Activated CD8-positive, alpha-beta memory T cell treated with anti-CD3 and anti-CD28 coated beads, Interleukin-2, amount 50 U/mL, for 24 hours (primary cell): ENCODE data around the gene SPIRE1.
"Not testable (repeated sequence)": the region's sequence is repeated elsewhere in the genome, so short reads cannot be mapped to it uniquely, and the experiment has no call there.

Source experiments
- DNase-seq: peaks from one replicate; pipeline ENCODE4 v3.0.0-alpha.2; 2020; ENCODE audit errors: extremely low read depth

The SPIRE1 gene

DNA sequence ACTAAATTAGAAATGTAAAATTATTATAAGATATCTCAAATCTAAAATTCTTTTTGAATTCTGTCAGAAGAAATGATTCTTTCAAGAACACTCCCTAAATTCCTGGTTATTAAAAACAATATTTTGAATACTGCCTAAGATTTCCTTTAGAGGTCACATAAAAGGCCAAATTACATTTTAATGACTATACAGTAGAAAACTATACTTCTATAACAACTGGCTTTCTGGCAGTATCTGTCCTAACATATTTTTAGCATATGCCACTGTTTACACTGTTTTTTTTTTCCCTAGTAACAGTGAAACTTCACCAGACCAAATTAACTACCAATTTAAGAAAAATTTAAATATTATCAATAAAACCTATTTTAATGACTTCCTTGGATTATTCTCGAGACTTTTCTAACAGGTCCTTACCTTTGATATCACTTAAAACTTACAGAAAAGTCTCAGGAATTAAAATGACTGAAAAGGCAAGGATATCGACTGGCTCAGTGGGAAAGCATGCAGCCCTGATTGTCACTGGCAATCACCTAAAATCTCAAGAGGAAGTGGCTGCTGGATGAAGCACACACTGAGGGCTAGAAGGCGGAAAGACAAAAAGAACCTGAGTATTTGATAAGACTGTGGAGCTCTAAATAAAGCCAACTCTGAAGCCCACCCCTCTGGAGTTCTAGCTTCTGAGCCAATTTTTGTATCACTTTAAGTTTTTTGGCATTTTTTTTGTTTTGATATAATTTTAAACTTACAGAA, 59.6 kb downstream of the SPIRE1 start:
- no peak for DNase-seq

DNA sequence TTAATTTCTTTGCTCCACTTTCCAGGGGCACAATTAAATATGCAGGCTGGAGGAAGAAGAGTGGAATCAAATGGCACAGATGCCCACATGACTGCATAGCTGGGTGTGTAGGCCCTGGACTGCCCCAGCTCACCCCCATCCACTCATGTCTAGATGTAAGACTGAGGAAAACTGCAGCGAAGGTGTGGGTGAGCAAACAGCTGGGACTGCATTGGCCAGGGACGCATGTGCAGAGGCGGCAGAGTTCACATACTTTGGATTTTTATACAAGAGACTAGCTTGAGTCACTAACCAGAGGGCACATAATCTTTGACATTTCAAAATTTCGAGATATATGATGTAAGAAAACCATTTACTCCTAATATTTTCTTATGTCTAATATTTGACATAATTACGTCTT, 60.1 kb downstream of the SPIRE1 start:
- no peak for DNase-seq

DNA sequence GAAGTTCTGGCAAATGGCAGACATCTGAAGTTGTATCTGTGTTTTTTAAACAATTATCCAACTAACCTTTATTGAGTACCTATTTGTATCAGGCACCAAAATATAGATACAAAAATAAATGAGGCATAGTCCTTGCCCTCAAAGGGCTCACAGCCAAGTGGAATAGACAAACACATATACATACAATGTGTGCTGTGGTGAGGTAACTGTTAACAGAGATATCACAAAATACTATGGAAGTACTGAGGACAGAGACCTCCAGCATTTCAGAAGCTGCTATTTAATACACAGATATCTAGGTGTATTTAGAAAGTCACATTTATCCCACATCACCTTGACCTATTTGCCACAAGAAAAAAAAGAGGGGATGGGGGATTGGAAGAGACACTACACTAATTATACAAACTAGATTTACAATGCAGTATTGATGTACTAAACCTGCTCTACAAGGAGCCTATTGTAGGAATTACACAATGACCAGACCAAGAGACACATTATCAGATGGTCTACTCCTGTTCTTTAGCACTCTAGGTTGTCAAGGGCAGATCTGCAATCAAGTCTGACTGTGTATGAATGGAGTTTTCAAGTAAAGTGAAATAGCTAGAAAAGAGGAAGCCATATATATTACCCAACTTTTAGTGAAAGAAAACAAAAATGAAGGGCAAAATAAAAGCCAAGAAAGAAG, 62.2 kb downstream of the SPIRE1 start:
- no peak for DNase-seq

DNA sequence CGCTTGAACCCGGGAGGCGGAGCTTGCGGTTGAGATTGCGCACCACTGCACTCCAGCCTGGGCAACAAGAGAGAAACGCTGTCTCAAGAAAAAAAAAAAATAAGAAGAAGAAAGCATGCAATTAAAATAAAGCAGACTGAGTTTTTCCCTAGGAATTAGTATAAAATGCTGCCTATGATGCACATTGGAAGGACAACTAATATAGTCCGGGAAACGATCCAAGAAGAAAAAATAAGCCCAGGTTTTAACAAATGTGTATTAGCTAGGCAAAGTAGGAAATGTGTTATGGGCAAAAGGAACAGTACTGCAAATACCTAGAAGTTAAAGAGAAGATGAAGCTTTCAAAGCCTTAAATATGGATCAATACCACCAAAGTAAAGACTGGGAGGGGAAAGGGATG, 64.0 kb downstream of the SPIRE1 start:
- DNase-seq, result no peak

DNA sequence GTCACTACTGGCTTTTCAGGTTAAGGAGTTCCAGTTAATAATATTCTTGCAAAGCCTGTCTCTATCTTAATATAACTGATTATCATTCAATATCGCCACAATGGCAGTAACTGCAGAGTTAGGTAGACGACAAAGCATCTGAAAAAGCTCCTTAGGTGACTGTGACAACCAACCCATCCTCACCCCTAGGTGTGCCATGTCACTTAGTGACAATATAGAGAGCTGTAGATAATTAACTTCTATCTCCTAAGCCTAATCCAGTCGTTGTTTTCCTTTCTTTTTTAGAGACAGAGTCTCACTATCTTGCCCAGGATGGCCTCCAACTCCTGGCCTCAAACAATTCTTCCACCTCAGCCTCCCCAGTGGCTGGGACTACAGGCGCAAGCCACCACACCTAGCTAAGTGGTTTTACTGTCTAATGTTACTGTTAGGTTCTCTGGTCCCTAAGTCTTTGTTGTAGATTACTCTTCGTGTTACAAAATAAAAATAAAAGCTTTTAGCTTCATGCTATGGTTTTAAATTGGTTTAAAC, 65.2 kb downstream of the SPIRE1 start:
- no peak for DNase-seq

DNA sequence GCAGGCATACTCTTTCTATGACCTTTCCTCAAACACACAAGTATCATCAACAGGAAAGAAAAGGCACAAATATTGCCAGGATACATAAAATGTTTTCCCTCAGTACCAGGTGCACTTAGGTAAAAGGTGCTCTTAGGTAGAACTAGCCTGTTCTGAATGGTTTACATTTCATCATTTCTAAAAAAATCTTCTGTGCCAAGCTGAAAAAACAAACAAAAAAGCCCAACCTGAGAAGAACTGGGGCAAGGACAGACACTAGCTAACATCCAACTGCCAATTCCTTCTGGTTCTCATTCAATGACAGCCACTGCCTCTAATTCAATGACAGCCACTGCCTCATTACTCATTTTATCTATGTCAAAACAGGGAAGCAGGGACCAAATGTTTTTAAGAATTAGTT, 68.5 kb downstream of the SPIRE1 start:
- DNase-seq, result no peak

DNA sequence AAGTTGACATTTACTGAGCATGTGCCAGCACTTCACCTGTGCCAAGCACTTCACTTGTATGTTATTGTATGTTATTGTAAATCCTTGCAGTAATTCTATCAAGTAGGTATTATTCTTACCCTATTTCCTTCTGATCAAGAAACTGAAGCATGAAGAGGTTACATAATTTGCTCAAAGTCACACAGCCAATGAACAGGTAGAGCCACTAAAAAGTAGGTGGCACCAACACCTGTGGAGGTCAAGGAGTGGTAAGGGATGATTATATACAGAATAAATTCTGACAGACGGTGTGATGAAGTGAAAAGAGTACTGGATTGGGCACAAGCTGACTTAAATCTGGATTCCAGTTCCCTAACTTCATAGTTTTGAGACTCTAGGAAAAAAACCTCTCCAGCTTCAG, 71.0 kb downstream of the SPIRE1 start:
- DNase-seq, result no peak

DNA sequence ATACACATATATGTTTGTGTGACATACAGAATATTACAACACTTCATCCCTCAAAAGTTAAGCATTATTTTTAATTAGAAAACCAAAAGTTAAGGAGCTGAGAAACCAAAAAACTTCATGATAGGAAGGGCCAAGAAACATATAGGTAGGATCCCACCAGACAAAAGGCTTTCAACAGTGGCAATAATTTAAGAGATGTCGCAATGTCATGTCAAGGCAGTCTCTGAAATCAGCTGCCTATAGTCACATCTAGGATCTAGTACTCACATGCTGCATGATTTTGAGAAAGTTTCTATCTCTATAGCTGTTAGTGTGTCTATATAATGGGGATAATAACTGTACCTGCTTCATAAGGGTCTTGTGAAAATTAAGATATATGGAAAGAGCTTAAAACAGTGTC, 72.7 kb downstream of the SPIRE1 start:
- no peak for DNase-seq

DNA sequence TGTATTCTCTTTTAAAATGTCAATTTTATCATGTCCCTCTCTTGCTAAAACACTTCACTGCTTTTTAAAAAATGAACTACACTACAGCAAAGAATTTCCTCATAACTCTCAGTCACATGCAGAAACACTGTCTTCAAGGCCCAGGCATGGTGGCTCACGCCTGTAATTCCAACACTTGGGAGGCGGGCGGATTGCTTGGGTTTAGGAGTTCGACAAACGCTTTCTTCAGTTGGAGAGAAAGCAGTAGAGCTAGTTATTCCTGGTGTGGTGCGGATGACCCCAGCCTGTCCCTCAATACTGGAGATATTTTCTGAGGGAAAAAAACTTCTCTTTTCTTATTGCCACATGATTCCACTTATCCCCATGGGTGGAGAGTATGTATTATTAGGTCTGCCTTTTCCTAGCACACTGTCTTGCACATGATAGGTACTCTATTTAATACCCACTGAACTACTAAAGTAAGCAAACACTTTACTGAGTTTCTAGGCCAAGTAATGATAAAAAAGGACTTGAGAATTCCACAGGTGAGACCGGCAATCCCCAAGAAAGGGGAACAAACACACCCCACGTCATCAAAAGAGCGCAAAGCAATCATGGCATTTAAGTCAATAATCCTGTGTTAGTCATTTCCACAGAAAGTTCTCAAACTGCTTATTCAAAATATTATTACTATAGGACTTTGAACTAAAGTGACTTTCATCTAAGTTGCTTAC, 77.1 kb downstream of the SPIRE1 start:
- no peak for DNase-seq

DNA sequence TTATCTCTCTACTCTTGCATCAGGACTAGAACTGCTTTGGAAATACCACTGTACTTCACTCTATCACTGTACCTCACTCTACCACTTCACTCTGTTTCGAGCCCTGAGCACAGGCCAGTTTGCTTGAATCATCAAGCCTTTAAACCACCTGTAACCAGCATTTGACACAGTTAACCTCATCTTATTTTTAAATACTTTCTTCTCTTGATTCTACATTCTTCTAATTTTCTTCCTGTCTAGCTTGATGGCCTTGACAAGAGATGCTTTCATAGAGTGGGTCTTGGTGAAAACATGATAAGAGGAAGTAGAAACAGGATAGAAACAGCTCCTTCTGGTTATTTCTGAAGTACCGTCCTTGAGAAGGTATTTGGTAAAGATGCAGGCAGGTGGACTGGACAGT, 78.1 kb downstream of the SPIRE1 start:
- DNase-seq, result no peak

DNA sequence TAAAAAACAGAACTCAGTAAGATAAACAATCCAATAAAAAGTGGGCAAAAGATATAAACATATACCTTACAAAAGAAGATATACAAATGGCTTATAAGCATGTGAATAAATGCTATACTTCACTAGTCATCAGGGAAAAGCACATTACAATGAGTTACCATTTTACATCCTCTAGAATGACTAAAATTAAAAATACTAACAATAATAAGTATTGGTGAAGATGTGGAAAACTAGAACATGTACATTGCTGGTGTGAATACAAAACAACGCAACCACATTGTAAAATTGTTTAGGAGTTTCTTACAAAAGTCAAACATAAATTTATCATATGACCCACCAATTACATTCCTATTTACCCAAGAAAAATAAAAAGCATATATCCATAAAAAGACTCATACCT, 80.1 kb downstream of the SPIRE1 start:
- DNase-seq, result no peak

DNA sequence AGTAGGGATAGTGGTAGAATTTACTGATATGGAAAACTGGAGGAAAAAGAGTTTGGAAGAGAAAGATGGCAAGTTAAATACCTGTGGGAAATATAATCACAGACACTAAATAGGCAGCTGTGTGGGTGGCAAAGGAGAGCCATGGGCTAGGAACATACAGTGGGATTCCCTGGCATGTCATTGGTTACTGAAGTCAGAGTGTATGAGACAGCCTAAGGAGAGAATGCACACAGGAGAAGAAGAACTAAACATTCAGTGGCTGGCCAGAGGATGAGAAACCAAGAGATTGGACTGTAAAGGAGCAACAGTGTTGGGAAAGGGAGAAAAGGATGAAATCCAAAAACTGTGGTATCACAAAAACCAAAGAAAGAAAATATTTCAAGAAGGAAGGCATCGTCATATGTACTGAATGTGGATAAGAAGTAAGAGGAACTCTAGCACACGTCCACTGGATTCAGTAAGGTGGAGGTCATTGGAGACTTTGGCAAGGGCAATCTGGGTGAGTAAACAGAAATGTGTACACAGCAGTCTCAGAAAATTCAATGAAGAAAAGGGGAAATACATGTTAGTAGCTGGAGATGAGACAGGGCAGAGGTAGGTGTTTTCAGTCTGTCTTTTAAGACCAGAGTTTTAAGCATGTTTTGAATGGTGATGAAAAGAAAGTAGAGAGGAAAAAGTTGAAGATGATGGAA, 83.3 kb downstream of the SPIRE1 start:
- DNase-seq, result no peak

DNA sequence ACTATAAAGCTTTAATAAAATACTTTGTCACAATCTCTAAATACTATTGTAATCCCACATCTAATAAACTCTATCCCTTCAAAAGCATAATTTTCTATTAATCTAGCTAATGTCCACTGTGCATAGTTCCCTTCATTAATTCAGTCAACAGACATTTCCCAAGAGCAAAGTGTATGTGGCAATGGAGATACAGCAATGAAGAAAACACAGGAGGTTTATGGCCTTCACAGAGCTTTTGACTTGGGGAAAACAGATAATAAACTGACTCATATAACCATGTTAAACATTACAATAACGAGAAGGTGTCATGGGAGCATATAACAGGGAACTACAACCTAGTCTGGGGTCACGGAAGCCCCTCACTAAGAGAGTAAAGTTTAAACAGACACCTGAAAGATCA, 86.3 kb downstream of the SPIRE1 start:
- DNase-seq, result no peak

DNA sequence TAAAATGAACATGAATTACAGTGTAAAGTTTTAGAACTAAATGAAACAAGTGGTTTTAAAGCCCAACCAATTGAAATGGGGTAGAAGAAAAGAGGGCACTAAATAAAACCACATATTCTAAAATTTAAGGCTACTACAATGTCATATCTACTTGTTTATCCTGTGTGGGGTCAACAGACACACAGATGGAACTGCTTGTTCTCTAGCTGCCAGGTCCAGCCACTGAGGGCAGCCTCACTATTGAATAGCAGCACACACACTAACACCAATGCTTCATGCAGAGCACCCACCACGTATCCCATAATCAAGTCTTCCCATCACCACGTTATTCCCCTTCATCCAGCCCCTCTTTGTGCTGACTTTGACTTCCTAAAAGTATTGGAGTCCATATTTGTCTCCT, 88.1 kb downstream of the SPIRE1 start:
- no peak for DNase-seq

DNA sequence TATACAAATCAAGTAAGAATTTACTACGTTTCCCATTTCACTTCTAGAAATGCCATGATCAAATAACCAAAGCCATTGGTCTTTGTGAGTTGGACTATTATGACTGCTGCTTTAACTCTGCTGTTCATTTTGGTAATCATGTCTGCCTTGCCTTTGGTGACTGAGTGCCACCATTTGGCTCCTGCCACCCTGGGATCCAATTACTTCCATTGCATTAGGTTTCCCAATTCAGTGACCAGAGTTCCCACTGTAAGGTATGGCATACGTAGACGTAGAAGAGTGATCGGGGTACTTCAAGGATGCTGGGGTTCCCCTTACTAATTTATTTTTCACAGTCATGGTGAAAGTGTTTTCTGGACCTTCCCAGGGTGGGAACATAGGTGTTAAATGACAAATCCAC, 90.1 kb downstream of the SPIRE1 start:
- DNase-seq, result no peak

DNA sequence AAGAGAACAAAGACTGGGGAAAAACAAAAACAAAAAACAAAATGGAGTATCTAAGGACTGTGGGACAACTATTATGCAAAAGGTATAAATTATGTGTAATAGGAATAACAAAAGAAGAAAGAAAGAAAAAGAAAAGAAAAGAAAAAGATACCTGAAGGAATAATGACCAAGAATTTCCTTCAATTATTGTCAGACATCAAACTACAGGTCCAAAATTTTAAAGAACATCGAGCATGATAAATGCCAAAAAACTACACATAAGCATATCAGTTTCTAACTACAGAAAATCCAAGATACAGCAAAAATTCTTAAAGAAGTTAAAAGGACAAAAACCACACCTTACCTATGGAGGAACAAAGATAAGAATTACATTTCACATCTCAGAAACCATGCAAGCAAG, 93.0 kb downstream of the SPIRE1 start:
- DNase-seq, result no peak

DNA sequence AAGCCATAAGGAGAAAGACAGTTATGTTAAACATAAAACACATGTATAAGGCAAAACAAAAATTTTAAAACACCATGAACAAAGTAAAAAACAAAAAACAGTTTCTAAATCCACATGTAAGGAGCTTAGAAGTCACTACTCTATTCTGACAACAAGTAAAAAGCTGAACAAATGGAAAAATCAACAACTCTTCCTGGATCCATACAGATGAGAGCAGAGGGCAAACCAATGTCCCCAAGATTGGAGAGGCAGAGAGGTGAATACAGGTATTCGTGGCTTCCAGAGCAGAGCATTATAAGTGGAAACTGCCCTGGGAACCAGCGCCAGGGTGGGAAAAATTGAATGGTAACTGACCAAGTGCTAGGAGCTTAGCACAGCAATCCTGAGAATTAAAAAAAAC, 93.5 kb downstream of the SPIRE1 start:
- no peak for DNase-seq

DNA sequence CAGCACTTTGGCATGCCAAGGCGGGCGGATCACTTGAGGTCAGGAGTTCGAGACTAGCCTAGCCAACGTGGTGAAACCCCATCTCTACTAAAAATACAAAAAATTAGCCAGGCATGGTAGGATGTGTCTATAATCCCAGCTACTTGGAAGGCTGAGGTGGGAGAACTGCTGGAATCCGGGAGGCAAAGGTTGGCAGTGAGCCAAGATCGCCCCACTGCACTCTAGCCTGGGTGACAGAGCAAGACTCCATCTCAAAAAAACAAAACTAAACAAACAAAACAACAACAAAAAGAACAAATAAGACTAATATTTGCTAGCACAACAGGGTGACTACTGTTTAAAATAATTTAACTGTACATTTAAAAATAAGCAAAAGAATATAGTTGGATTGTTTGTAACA, 97.3 kb downstream of the SPIRE1 start:
- not testable (repeated sequence) for DNase-seq

DNA sequence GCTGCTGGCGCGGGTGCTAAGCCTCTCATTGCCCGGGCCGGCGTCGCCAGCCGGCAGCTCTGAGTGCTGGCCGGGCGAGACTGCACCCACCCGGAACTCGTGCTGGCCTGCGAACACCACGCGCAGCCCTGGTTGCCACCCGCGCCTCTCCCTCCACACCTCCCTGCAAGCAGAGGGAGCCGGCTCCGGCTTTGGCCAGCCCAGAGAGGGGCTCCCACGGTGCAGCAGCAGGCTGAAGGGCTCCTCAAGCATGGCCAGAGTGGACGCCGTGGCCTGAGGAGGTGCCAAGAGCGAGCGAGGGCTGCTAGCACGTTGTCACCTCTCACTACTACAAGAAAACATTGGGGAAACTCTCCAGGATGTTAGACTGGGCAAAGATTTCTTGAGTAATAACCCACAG, 98.6 kb downstream of the SPIRE1 start:
- DNase-seq, result no peak

DNA sequence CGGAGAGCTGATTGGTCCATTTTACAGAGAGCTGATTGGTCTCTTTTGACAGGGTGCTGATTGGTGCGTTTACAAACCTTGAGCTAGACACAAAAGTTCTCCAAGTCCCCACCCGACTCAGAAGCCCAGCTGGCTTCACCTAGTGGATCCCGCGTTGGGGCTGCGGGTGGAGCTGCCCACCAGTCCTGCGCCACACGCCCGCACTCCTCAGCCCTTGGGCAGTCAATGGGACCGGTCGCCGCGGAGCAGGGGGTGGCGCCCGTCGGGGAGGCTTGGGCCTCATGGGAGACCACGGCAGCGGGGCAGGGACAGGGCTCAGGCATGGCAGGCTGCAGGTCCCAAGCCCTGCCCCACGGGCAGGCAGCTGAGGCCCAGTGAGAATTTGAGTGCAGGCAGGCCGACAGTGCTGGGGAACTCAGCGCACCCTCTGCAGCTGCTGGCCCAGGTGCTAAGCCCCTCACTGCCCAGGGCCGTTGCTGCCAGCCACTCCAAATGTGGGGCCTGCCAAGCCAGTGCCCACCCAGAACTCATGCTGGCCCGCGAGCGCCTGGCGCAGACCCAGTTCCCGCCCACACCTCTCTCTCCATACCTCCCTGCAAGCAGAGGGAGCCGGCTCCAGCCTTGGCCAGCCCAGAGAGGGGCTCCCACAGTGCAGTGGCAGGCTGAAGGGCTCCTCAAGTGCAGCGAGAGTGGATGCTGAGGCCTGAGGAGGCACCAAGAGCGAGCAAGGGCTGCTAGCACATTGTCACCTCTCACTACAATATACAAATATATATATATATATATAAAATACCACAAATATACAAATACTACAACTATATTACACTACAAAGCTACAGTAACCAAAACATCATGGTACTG, 100.7 kb downstream of the SPIRE1 start:
- DNase-seq, result no peak

DNA sequence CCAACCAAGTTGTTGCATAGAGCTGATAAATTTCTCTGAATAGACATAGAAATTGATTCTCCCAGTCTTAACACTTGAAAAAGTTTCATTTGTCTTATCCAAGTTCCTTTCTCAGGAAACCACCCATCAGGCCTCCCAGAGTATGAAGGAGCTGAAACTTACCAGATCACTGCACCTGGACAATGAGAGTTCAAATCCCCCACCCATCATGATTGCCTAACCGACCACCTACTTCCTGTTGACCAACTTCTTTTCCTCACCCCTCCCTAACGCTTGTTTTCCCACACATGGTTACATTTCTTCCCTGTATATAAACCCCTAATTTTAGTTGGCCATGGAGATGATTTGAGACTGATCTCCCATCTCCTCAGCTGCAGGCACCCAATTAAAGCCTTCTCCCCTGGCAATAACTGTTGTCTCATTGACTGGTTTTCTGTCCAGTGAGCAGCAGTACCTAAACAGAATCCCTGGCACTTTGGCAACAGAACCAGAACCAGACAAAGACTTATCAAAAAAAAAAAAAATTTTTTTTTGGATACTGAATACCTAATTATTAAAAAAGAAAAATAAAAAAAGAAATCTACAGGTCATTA, 103.0 kb downstream of the SPIRE1 start:
- DNase-seq, result no peak
